K562 (cell line): Measurements from ENCODE around the gene PPP1R13B.

Source experiments
- CEBPB ChIP-seq: fragments of 450-650 bp; IDR thresholded peaks from 2 replicates; pipeline ENCODE4 v1.6.1; 2016; ENCODE audit warnings: missing genetic modification characterization, missing compliant biosample characterization
- EP300 ChIP-seq: IDR thresholded peaks from 2 replicates; pipeline ENCODE4 v1.6.1; 2012; ENCODE audit warnings: low read length, improper control_type of control experiment
- EZH2 ChIP-seq: IDR thresholded peaks from 2 replicates; pipeline ENCODE4 v1.6.1; 2012; ENCODE audit warnings: low read depth, mild to moderate bottlenecking, inconsistent platforms, low read length, borderline replicate concordance
- FOXP1 ChIP-seq: sonication (generic); formaldehyde crosslinking; IDR thresholded peaks from 2 replicates; pipeline ENCODE4 v1.8.0; 2022; ENCODE audit warnings: mild to moderate bottlenecking, missing genetic modification reagents
- MXI1 ChIP-seq: IDR thresholded peaks from 2 replicates; pipeline ENCODE4 v1.6.1; 2011; ENCODE audit warnings: low read depth, mild to moderate bottlenecking, improper control_type of control experiment, low read length
- PHB2 ChIP-seq: fragments of 450-650 bp; IDR thresholded peaks from 2 replicates; pipeline ENCODE4 v1.6.1; 2017; ENCODE audit warnings: low read depth
- RAD21 ChIP-seq, 2 experiments: fragments of 250-450 bp in 1 of 2; fragments of 450-650 bp in 1 of 2; sonication (Bioruptor Pico) in 1 of 2; formaldehyde crosslinking in 1 of 2; IDR thresholded peaks in 1 of 2; conservative IDR thresholded peaks in 1 of 2; 2 replicates each; pipeline versions ENCODE4 v1.4.0 to v1.8.0; 2020 to 2022; ENCODE audit warnings: mild to moderate bottlenecking in 2 of 2, moderate library complexity in 1 of 2
- RBM14 ChIP-seq: fragments of 200-400 bp; formaldehyde crosslinking; IDR thresholded peaks from 2 replicates; pipeline ENCODE4 v1.6.1; 2018; ENCODE audit warnings: low read depth, mild to moderate bottlenecking, low read length, moderate library complexity, borderline replicate concordance; ENCODE audit not compliant: insufficient read depth
- ZNF24 ChIP-seq: fragments of 450-650 bp; IDR thresholded peaks from 2 replicates; pipeline ENCODE4 v1.6.1; 2016
- ZNF77 ChIP-seq: fragments of 250-450 bp; sonication (Bioruptor Pico); IDR thresholded peaks from 2 replicates; pipeline ENCODE4 v1.5.0; 2020
- TF ChIP-seq, protein P1 (sequence below): sonication (generic); formaldehyde crosslinking; IDR thresholded peaks from 2 replicates; pipeline ENCODE4 v1.8.1; 2022; ENCODE audit warnings: missing genetic modification reagents
- TF ChIP-seq, protein P2 (sequence below), 2 experiments: fragments of 450-650 bp in 1 of 2; sonication (generic) in 1 of 2; formaldehyde crosslinking; conservative IDR thresholded peaks; 2 replicates each; pipeline versions ENCODE4 v1.4.0 to v1.8.1; 2020 to 2022; ENCODE audit warnings: mild to moderate bottlenecking in 1 of 2, missing genetic modification reagents in 1 of 2
- TF ChIP-seq, protein P3 (sequence below), 3 experiments: IDR thresholded peaks in 2 of 3; conservative IDR thresholded peaks in 1 of 3; 2 replicates each; pipeline ENCODE4 v1.5.1; 2011 to 2012; ENCODE audit warnings: low read length in 3 of 3, mild to moderate bottlenecking in 3 of 3, control low read depth in 2 of 3, improper control_type of control experiment in 1 of 3, inconsistent platforms in 1 of 3, low read depth in 1 of 3, mixed read lengths in 1 of 3, moderate library complexity in 1 of 3; ENCODE audit not compliant: insufficient read depth in 2 of 3

DNA sequence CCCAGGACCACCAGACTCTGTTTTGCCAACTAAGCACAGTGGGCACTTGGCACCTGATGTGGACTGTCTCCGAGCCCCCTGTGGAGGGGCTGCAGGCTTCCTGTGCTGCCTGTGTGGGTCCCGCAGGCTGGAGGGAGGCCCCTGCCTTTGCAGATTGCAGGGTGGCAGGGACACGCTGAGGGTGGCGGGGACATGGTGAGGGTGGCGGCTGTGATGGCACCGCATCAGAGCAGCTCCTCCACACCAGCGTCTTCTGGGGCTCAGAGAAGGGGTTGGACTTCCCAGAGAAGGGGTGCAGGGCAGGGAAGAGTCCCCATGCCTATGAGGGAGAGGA, 123.7 kb downstream of the PPP1R13B start:
- TF ChIP-seq RBM14, result no peak
- no peak for TF ChIP-seq RAD21 (CRISPR knock-in tag; conservative IDR thresholded peaks at IDR 0.05 in 1 of 2, IDR thresholded peaks at IDR 0.05 in 1 of 2)
- no peak for TF ChIP-seq FOXP1 (CRISPR knock-in tag)
- no peak for TF ChIP-seq MXI1
- no peak for TF ChIP-seq ZNF24
- TF ChIP-seq, protein P1, sequence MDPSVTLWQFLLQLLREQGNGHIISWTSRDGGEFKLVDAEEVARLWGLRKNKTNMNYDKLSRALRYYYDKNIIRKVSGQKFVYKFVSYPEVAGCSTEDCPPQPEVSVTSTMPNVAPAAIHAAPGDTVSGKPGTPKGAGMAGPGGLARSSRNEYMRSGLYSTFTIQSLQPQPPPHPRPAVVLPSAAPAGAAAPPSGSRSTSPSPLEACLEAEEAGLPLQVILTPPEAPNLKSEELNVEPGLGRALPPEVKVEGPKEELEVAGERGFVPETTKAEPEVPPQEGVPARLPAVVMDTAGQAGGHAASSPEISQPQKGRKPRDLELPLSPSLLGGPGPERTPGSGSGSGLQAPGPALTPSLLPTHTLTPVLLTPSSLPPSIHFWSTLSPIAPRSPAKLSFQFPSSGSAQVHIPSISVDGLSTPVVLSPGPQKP (CRISPR knock-in tag), result no peak
- TF ChIP-seq, protein P2, sequence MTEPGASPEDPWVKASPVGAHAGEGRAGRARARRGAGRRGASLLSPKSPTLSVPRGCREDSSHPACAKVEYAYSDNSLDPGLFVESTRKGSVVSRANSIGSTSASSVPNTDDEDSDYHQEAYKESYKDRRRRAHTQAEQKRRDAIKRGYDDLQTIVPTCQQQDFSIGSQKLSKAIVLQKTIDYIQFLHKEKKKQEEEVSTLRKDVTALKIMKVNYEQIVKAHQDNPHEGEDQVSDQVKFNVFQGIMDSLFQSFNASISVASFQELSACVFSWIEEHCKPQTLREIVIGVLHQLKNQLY (CRISPR knock-in tag; conservative IDR thresholded peaks at IDR 0.05), result no peak
- TF ChIP-seq, protein P3, sequence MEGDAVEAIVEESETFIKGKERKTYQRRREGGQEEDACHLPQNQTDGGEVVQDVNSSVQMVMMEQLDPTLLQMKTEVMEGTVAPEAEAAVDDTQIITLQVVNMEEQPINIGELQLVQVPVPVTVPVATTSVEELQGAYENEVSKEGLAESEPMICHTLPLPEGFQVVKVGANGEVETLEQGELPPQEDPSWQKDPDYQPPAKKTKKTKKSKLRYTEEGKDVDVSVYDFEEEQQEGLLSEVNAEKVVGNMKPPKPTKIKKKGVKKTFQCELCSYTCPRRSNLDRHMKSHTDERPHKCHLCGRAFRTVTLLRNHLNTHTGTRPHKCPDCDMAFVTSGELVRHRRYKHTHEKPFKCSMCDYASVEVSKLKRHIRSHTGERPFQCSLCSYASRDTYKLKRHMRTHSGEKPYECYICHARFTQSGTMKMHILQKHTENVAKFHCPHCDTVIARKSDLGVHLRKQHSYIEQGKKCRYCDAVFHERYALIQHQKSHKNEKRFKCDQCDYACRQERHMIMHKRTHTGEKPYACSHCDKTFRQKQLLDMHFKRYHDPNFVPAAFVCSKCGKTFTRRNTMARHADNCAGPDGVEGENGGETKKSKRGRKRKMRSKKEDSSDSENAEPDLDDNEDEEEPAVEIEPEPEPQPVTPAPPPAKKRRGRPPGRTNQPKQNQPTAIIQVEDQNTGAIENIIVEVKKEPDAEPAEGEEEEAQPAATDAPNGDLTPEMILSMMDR (IDR thresholded peaks at IDR 0.05 in 2 of 3, conservative IDR thresholded peaks at IDR 0.05 in 1 of 3; ENCODE audit: insufficient read depth in 2 of 3, low read depth in 1 of 3, low read length in 3 of 3), result no peak
- TF ChIP-seq ZNF77 (CRISPR knock-in tag), result no peak
- no peak for TF ChIP-seq EZH2
- TF ChIP-seq EP300, result no peak
- TF ChIP-seq CEBPB (tag), result no peak
- no peak for TF ChIP-seq PHB2
